Activated T-cell treated with anti-CD3 and anti-CD28 coated beads, Interleukin-2, amount 50 U/mL, for 1 hour (primary cell): Measurements from ENCODE around the gene SYT12.
"Not testable (repeated sequence)": the region's sequence is repeated elsewhere in the genome, so short reads cannot be mapped to it uniquely, and the experiment has no call there.

Source experiments
- DNase-seq: peaks from one replicate; pipeline ENCODE4 v3.0.0-alpha.2; 2020

Gene SYT12

DNA sequence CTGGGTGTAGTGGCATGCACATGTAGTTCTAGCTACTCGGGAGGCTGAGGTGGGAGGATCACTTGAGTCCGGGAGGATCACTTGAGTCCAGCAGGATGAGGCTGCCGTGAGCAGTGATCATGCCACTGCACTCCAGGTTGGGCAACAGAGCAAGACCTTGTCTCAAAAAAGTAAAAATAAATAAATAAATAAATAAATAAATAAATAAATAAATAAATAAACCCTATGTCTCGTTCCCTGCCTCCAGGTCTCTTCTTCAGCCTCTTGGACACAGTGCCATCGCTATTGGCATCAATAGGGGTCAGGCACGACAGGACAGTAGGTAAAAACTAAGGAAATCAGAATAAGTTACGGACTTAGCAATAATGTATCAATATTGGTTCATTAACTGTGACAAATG is 23.4 kb upstream of the SYT12 start:
- no peak for DNase-seq

DNA sequence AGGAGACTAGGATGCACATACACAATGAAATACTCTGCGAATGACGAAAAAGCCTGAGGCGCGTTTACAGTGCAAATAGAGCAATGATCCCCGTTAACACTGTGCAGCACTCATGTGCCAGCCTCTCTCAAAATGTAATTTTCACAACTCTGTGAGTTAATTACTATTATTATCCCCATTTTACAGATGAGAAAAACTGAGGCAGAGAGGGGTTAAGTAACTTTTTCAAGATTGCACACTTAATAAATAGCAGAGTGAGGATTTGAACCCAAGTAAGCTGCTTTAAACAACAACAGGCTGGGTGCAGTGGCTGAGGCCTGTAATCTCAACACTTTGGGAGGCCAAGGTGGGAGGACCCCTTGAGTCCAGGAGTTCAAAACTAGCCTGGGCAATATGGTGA is 21.6 kb upstream of the SYT12 start:
- no peak for DNase-seq

DNA sequence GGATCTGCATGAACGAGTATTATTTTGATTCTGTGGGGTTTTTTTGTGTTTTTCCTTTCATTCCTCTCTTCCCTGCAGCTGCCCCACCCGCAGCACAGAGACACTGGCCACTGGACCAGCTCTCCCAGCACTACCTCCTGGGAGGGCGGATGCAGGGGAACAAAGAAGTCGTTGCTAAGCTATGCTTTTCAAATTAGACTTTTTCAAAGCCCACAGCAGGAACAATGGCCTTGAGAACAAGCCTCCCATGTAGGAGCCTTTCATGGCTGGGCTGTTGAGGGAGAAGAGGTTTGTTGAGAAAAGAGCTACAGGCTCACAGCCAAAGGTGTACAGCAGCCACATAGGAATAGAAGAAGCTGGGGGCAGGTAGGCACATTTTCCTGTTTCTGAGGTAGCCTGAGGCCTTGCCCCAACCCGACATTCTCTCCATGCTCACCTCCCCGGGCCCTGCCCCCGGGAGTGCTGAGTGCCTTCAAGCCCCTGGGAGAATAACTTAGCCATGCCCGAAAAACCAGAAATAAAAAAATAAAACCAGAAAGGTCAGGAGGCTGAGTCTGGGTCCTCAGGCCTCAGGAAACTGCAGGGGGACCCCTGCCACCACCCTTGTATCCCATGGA is 20.5 kb upstream of the SYT12 start:
- DNase-seq: no peak

GRCh38 chr11:67002921-67003411 is 20.0 kb upstream of the SYT12 start:
- no peak for DNase-seq

DNA sequence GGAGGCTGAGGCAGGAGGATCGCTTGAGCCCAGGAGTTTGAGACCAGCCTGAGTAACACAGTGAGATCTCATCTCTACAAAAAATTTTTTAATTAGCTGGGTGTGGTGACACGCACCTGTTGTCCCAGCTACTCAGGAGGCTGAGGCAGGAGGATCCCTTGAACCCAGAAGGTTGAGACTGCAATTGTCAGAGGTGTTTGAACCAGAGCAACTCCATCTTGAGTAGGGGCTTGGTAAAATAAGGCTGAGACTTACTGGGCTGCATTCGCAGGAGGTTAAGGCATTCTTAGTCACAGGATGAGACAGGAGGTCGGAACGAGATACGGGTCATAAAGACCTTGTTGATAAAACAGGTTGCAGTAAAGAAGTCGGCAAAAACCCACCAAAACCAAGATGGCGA is 17.7 kb upstream of the SYT12 start:
- DNase-seq: not testable (repeated sequence)

DNA sequence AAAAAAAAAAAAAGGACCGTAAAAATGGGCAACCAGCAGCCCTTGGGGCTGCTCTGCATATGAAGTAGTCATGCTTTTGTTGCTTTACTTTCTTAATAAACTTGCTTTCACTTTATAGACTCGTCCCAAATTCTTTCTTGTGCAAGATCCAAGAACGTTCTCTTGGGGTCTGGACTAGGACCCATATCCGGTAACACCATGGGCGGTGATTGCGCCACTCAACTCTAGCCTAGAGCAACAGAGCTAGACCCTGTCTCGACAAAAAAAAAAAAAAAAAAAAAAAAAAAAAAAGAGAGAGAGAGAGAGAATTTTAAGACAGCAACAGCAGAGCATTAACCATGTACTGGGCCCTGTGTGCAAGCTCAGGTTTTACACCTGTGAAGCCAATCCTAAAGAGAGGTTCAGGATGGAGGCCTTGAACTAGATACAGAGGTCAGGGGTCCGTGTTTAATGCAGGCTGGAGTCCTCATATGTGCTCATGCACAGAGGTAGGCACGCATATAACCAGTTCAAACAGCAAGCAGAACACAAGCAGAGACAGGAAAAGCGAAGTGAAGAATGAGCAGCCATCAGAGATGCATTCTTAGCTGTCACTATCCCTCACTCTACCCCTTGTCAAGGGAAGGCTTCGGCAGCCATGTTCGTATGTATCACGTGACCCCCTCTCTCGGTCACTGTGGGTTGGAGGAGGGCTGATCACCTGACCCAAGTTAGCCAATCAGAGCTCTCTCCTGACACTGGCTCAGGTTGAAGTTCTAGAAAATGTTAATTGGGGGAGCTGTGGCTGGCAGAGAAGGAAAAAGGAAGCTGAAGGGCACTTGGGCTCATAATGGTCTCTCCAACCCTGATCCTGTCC is 16.7 kb upstream of the SYT12 start:
- no peak for DNase-seq

GRCh38 chr11:67007126-67007525 is 15.8 kb upstream of the SYT12 start:
- DNase-seq: no peak

- no peak for DNase-seq
Observed at GRCh38 chr11:67010296-67010905, 12.5 kb upstream of the SYT12 start.

GRCh38 chr11:67013511-67014045 is 9.4 kb upstream of the SYT12 start:
- DNase-seq: no peak

DNA sequence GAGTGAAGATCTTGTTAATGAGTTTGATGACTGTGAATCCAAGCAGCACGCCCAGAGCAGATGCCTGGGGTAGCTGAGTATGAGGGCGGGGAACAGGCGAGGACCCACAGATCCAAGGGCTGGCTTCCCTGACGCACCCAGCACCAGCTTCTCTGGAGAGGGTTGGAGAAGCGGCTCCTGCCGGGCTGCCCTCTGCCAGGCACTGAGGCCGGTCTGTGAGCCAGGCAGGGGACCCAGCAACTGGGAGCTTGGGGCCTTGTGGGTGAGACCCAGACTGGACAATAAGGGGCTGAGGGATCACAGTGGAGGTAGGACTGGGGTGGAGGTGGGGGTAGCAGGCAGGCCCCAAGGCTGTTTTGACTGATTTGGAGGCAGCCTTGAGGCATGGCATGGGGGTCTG is 8.6 kb upstream of the SYT12 start:
- DNase-seq: no peak

DNA sequence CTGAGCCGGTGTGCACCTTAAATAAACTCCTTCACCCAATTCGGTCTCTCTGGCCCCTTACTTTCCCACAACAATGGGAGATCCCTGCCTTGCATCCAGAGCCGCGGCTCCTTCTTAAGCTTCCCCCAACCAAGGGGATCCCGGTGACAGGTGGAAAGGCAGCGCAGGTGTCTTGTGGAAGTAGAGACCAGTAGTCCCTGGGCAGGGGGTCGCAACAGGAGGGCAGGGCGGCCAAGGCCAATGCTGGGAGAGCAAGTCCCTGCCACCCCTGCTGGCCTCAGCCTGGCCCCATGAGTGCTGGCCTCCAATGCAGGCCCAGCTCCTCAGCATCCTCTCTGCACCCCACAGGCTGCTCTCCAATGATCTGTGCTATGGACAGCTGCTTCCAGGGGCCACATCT is 7.9 kb upstream of the SYT12 start:
- no peak for DNase-seq

GRCh38 chr11:67016550-67016949 is 6.4 kb upstream of the SYT12 start:
- no peak for DNase-seq

GRCh38 chr11:67020949-67021348 is 2.0 kb upstream of the SYT12 start:
- DNase-seq: no peak

- no peak for DNase-seq
Observed at GRCh38 chr11:67022341-67022933, 497 bp upstream of the SYT12 start.

DNA sequence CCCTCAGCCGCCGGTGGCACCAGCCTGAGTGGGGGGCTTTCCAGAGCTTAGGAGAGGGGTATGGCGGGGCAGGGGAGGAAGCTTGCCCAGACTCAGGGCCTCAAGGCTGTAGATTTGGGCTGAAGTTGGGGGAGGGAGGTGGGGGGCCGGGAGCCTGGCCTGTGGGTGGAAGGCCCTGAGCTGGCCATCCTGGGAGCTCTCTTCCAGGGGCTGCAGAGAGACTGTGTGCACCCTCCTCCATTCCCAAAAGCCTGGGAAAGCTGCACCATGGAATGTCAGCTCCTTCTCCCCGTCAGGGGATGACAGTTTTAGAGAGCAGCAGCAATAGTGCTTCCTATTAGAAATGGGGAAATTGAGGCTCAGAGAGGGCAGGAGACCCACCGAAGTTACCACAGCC is 1.0 kb downstream of the SYT12 start:
- no peak for DNase-seq

- peak; percentile 44 for DNase-seq
Observed at GRCh38 chr11:67024410-67024809, 1.5 kb downstream of the SYT12 start.

DNA sequence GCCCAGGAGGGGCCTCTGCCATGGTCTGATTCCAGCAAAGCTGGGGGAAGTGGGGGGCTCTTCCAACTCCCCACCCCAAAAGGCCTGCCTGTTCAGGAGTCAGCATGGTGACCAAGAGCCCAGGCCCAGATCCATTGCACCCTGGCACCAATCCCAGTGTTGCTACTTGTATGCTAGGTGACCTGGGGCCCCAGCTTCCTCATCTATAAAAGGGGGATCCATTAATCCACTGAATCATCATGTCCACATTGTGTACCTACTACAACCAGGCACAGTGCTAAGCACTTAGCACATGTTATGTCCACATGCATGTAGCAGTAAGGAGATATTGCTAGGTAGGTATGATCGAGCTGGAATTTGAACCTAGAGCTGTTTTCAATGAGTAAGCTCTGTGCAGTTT is 2.0 kb downstream of the SYT12 start:
- no peak for DNase-seq

DNA sequence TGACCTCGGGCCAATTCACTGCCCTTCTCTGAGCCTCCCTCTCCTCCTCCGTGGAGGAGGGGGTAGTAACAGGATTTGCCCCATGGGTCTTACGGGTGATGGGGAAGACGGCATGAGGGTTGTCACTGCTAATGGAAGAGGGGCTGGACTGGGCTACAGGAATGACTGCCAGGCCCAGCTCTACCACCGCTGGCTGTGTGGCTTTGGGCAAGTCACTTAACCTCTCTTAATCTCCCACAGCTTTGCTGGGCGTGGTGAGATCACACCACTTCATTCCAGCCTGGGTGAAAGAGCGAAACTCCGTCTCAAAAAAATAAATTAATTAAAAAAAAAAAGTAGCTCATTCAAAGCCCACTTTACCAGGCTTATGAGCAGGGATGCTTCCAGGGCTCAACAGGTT is 2.8 kb downstream of the SYT12 start:
- DNase-seq: no peak

DNA sequence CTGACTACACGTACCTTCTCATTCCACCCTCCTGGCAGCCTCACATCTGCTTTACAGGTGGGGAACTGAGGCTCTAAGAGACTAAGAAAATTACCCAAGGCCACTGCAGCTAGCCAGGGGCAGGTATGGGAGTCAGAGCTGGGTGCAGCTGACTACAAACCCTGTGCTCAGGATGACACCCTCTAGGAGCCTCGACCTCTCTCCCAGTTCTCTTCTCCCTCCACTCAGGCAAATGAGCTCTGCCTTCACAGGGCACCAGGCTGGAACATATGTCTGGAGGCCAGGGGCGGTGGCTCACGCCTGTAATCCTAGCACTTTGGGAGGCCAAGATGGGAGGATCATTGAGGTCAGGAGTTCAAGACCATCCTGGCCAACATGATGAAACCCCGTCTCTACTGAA is 4.0 kb downstream of the SYT12 start:
- no peak for DNase-seq

GRCh38 chr11:67027483-67027930 is 4.6 kb downstream of the SYT12 start:
- DNase-seq: no peak

- DNase-seq: no peak
Observed at GRCh38 chr11:67027943-67028542, 5.1 kb downstream of the SYT12 start.

DNA sequence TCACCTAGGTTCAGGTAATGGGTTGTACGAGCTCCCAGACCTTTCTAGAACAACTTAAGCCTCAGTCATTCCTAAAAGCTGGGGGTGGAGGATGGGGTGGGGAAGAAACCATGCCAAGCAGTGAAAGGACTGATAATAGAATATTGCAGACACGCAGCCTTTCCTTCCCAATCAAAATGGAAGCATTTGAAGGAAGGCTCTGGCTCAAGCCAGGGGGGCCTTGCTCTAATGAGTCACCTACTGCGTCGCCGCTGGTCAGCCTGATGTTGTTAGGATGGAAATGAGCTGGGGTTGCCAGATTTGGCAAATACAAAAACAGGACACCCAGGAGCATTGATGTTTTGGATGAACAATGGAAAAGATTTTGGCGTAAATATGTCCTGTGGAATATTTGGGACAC is 6.2 kb downstream of the SYT12 start:
- no peak for DNase-seq

- no peak for DNase-seq
Observed at GRCh38 chr11:67030976-67031375, 8.0 kb downstream of the SYT12 start.
